Smooth muscle cell (in vitro differentiated cells): ENCODE data around the gene ATAT1. TPM values are rescaled to one million over a fixed set of nuclear protein-coding genes. Genes with fewer than 3 reads are reported as not detected.

Experiments used
- DNase-seq: peaks from one replicate; lab custom pipeline; 2025; ENCODE audit not compliant: unreplicated experiment; lab: John Stamatoyannopoulos, UW
- H2AFZ ChIP-seq: fragments of 200-600 bp; sonication (generic); 2 replicates; pipeline ENCODE4 v1.6.0; 2016; ENCODE audit warnings: antibody characterized with exemption, low read depth, mild to moderate bottlenecking
- H3F3A ChIP-seq: fragments of 200-600 bp; sonication (generic); 2 replicates; pipeline ENCODE4 v1.6.0; 2017; ENCODE audit warnings: antibody characterized with exemption, low read depth
- H3K27ac ChIP-seq: fragments of 200-600 bp; sonication (generic); 2 replicates; pipeline ENCODE4 v1.5.1; 2016; ENCODE audit warnings: low read depth, mild to moderate bottlenecking
- H3K27me3 ChIP-seq: fragments of 200-600 bp; sonication (generic); 2 replicates; pipeline ENCODE4 v1.6.1; 2016; ENCODE audit warnings: low read depth, mild to moderate bottlenecking
- H3K36me3 ChIP-seq: fragments of 200-600 bp; sonication (generic); 2 replicates; pipeline ENCODE4 v1.5.1; 2016; ENCODE audit warnings: low read depth
- H3K4me1 ChIP-seq: fragments of 200-600 bp; sonication (generic); 2 replicates; pipeline ENCODE4 v1.5.1; 2016; ENCODE audit warnings: low read depth
- H3K4me2 ChIP-seq: fragments of 200-600 bp; sonication (generic); 2 replicates; pipeline ENCODE4 v1.6.0; 2016; ENCODE audit warnings: mild to moderate bottlenecking
- H3K4me3 ChIP-seq: fragments of 200-600 bp; sonication (generic); 2 replicates; pipeline ENCODE4 v1.5.1; 2016; ENCODE audit warnings: mild to moderate bottlenecking
- H3K79me2 ChIP-seq: fragments of 200-600 bp; sonication (generic); 2 replicates; pipeline ENCODE4 v1.6.0; 2016; ENCODE audit warnings: low read depth, mild to moderate bottlenecking
- H3K9ac ChIP-seq: fragments of 200-600 bp; sonication (generic); 2 replicates; pipeline ENCODE4 v1.6.0; 2016; ENCODE audit warnings: low read depth
- H3K9me3 ChIP-seq: fragments of 200-600 bp; sonication (generic); replicated peaks from 2 replicates; pipeline ENCODE4 v1.5.1; 2016; ENCODE audit warnings: low read depth
- H4K20me1 ChIP-seq: fragments of 200-600 bp; sonication (generic); 2 replicates; pipeline ENCODE4 v1.6.0; 2016; ENCODE audit warnings: low read depth
- WGBS: methylation state at CpG from one replicate; pipeline ENCODE4 v1.1.7; 2016; ENCODE audit warnings: low lambda C conversion rate; 5-methylcytosine and 5-hydroxymethylcytosine counted together
- polyA plus RNA-seq: library from polyadenylated mRNA; unstranded; fragments of >200 nt; fragmentation: Nextera tagmentation; extraction: Ambion mirVana; gene quantifications from 2 replicates; pipeline ENCODE4 v1.2.1, GENCODE V29; 2016
- total RNA-seq: library from RNA; depleted of rRNA; stranded (reverse); fragments of >200 nt; gene quantifications from 2 replicates; pipeline ENCODE4 v1.2.3, GENCODE V29; 2014
- TF ChIP-seq, protein P1 (sequence below): fragments of 200-600 bp; sonication (generic); IDR thresholded peaks from 2 replicates; pipeline ENCODE4 v1.5.1; 2017; ENCODE audit warnings: borderline replicate concordance, mild to moderate bottlenecking, antibody characterized with exemption; ENCODE audit not compliant: insufficient read depth, poor library complexity, severe bottlenecking

The ATAT1 gene
- total and polyA plus RNA-seq, 2 experiments from 2014 or later, result 8.5 to 16.5 TPM

DNA sequence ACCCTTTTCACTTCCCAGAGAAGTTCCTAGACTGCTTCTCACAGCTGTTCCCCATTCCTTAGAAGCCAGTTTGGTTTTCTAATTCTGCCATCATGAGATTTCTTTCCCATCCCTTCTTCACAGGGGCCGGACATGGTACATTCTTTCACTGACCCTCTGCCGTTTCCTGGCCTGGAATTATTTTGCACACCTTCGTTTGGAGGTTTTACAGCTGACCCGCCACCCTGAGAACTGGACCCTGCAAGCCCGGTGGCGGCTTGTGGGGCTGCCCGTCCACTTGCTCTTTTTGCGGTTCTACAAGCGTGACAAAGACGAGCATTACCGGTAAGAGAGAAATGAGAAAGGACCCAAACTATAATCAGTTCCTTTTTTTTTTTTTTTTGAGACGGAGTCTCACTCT, 24.5 kb downstream of the ATAT1 start:
- H3K4me3 ChIP-seq, result no peak overlapping the region
- H3K79me2 ChIP-seq, result no peaks in the 10 kb centered on the region
- H4K20me1 ChIP-seq, result no peaks in the 10 kb centered on the region
- peaks cover 6% of the 10 kb centered on the region for H3K4me1 ChIP-seq
- TF ChIP-seq, protein P1, sequence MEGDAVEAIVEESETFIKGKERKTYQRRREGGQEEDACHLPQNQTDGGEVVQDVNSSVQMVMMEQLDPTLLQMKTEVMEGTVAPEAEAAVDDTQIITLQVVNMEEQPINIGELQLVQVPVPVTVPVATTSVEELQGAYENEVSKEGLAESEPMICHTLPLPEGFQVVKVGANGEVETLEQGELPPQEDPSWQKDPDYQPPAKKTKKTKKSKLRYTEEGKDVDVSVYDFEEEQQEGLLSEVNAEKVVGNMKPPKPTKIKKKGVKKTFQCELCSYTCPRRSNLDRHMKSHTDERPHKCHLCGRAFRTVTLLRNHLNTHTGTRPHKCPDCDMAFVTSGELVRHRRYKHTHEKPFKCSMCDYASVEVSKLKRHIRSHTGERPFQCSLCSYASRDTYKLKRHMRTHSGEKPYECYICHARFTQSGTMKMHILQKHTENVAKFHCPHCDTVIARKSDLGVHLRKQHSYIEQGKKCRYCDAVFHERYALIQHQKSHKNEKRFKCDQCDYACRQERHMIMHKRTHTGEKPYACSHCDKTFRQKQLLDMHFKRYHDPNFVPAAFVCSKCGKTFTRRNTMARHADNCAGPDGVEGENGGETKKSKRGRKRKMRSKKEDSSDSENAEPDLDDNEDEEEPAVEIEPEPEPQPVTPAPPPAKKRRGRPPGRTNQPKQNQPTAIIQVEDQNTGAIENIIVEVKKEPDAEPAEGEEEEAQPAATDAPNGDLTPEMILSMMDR, result no peak
- H3K36me3 ChIP-seq, result peaks cover 4% of the 10 kb centered on the region
- DNase-seq, result no peak
- no peak overlapping the region for H3K27ac ChIP-seq
- H3F3A ChIP-seq, result no peaks in the 10 kb centered on the region
- no peaks in the 10 kb centered on the region for H3K27me3 ChIP-seq
- H3K4me2 ChIP-seq, result no peak overlapping the region
- no peaks in the 10 kb centered on the region for H3K9me3 ChIP-seq
- no peak overlapping the region for H2AFZ ChIP-seq
- 98% methylated on average over 12 of the region's 12 CpGs for WGBS
- H3K9ac ChIP-seq, result no peak overlapping the region

DNA sequence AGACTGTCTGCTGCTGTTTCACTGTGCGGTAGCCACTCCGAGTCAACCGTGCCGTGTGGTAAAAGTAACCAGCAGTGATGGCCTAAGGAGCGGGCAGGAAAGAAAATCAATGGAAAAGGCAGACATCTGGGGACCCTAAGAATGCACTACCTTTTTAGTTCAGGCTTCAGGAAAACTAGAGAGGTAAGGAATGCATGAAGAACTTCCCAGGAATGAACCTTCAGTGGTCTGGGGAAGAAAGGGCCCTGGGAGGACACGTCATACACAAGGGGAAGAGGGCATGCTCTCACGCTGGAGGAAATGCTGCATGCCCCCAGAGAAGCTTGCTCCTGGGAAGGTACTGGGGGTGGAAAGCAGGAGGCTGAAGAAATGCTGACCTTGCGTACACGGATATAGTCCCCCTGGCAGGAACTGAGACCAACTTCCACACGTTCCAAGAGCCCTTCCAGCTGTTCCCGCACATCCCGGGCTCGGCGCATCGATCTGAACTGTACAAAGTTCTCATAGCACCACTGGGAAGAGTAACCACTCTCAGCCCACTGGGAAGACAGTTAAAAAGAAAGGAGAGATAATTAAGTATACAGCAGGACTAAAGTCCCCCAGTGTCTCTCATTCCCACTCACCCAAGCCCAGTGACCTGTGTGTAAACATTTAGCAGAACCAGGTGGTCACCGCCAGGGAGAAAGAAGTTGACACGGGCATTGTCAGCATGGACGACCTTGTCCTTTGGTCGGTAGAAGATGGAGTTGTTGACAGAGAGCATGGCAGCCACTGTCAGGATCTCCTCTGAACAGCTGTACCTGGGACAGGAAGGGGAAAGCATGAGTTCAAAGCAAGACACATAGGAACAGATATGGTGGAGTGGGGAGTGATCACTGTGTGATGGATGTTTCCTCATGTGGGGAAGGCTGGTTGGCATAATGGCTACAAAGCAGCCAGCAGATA, 28.4 kb downstream of the ATAT1 start:
- no peak overlapping the region for H2AFZ ChIP-seq
- H3F3A ChIP-seq, result no peaks in the 10 kb centered on the region
- no peaks in the 10 kb centered on the region for H3K79me2 ChIP-seq
- no peak overlapping the region for H3K27ac ChIP-seq
- no peak overlapping the region for H3K4me3 ChIP-seq
- H4K20me1 ChIP-seq, result no peaks in the 10 kb centered on the region
- H3K4me2 ChIP-seq, result no peak overlapping the region
- H3K9ac ChIP-seq, result no peak overlapping the region
- TF ChIP-seq, protein P1, result no peak
- H3K4me1 ChIP-seq, result no peaks in the 10 kb centered on the region
- H3K27me3 ChIP-seq, result no peaks in the 10 kb centered on the region
- 98% methylated on average over 19 of the region's 19 CpGs for WGBS
- H3K36me3 ChIP-seq, result peaks cover 7% of the 10 kb centered on the region
- DNase-seq, result no peak
- no peaks in the 10 kb centered on the region for H3K9me3 ChIP-seq

DNA sequence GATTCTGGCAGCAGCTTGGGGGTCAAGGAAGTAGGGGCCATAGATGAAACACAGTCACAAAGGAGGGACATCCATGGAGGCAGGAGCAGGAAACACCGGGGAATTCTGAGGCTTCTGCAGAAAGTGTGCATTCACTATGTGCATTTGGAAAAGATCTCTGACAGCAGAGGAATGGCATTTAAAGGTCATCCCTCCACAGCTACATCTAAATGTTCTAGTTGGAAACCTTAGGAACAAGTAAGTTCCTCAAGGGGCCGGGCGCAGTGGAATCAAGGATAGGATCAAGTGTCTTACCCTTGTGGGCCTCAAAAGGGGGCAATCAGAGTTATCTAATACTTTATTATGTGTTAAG, 29.0 kb downstream of the ATAT1 start:
- Histone ChIP-seq H3K27me3 (no peaks in the 10 kb centered on the region), H3K27ac (no peak overlapping the region), H3K9me3 (no peaks in the 10 kb centered on the region), H3K4me2 (no peak overlapping the region), H2AFZ (no peak overlapping the region), H3K36me3 (peaks cover 7% of the 10 kb centered on the region), H3K4me1 (no peaks in the 10 kb centered on the region), H4K20me1 (no peaks in the 10 kb centered on the region), H3K4me3 (no peak overlapping the region), H3F3A (no peaks in the 10 kb centered on the region), H3K9ac (no peak overlapping the region), H3K79me2 (no peaks in the 10 kb centered on the region)
- TF ChIP-seq, protein P1, result no peak
- DNase-seq, result no peak
- 98% methylated on average over 3 of the region's 3 CpGs for WGBS

DNA sequence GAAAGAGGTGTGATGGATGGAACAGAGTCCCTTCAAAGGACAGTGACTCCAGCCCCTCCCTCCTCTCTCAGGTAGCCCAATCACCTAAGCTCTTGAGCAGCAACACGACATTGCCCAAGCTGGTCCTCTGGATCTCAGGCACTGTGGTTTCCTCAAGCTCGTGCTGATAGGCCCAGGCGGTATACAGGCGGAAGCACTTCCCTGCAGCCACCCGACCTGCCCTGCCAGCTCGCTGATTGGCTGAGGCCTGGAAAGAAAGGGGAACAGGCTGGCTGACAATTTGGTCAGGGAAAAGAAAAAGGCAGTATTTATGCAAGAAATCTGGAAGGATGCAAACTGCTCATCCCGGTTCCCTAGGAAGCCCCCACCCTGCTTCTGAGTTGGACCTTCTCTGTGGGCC, 29.8 kb downstream of the ATAT1 start:
- no peak overlapping the region for H2AFZ ChIP-seq
- peaks cover 7% of the 10 kb centered on the region for H3K36me3 ChIP-seq
- H3K4me1 ChIP-seq, result no peaks in the 10 kb centered on the region
- TF ChIP-seq, protein P1, result no peak
- DNase-seq, result no peak
- WGBS, result 93% methylated on average over 7 of the region's 7 CpGs
- no peak overlapping the region for H3K27ac ChIP-seq
- H3K4me3 ChIP-seq, result no peak overlapping the region
- H3K9me3 ChIP-seq, result no peaks in the 10 kb centered on the region
- no peaks in the 10 kb centered on the region for H3F3A ChIP-seq
- H3K9ac ChIP-seq, result no peak overlapping the region
- H4K20me1 ChIP-seq, result no peaks in the 10 kb centered on the region
- H3K4me2 ChIP-seq, result no peak overlapping the region
- no peaks in the 10 kb centered on the region for H3K27me3 ChIP-seq
- H3K79me2 ChIP-seq, result no peaks in the 10 kb centered on the region
